CD14-positive monocyte (primary cell): Measurements from ENCODE around the gene FAM163B. TPM values are rescaled to one million over a fixed set of nuclear protein-coding genes. Genes with fewer than 3 reads are reported as not detected.

Experiments
- DNase-seq, 3 donors: peaks; one replicate each; pipeline ENCODE4 v3.0.0-alpha.2; 2011 to 2022
- H2AFZ ChIP-seq: 2 replicates; pipeline ENCODE4 v1.6.0; 2012; ENCODE audit warnings: mild to moderate bottlenecking, low read depth, low read length, inconsistent platforms; ENCODE audit not compliant: insufficient read depth, poor library complexity, severe bottlenecking
- H3K27ac ChIP-seq, 2 donors: 1 replicate in 1 of 2; 2 replicates in 1 of 2; pipeline ENCODE4 v1.5.1; 2012 to 2013; ENCODE audit warnings: low read length in 2 of 2, control low read depth in 1 of 2, inconsistent platforms in 1 of 2, low read depth in 1 of 2, mild to moderate bottlenecking in 1 of 2
- H3K27me3 ChIP-seq, 2 donors: one replicate each; pipeline versions ENCODE4 v1.6.0 to v1.6.1; 2011 to 2013; ENCODE audit warnings: low read length in 2 of 2; ENCODE audit not compliant: control insufficient read depth in 2 of 2, insufficient read depth in 2 of 2
- H3K36me3 ChIP-seq, 2 donors: replicated peaks in 1 of 2; 1 replicate in 1 of 2; 2 replicates in 1 of 2; pipeline versions ENCODE4 v1.5.1 to v1.6.1; 2012 to 2013; ENCODE audit warnings: low read length in 2 of 2, control low read depth in 1 of 2, inconsistent platforms in 1 of 2, mild to moderate bottlenecking in 1 of 2; ENCODE audit not compliant: insufficient read depth in 2 of 2, control insufficient read depth in 1 of 2
- H3K4me1 ChIP-seq, 2 donors: 1 replicate in 1 of 2; 2 replicates in 1 of 2; pipeline versions ENCODE4 v1.5.1 to v1.6.1; 2012 to 2013; ENCODE audit warnings: low read length in 2 of 2, control low read depth in 1 of 2, inconsistent platforms in 1 of 2, mild to moderate bottlenecking in 1 of 2, moderate library complexity in 1 of 2; ENCODE audit not compliant: insufficient read depth in 2 of 2, control insufficient read depth in 1 of 2
- H3K4me2 ChIP-seq: replicated peaks from 2 replicates; pipeline ENCODE3; 2012; ENCODE audit warnings: low read length, moderate library complexity, mild to moderate bottlenecking; ENCODE audit not compliant: poor library complexity, severe bottlenecking; ENCODE audit errors: extremely low read depth
- H3K4me3 ChIP-seq, 3 experiments: fragments of 200-600 bp in 1 of 3; sonication (generic) in 1 of 3; replicated peaks in 1 of 3; 1 replicate in 2 of 3; 2 replicates in 1 of 3; pipeline ENCODE4 v1.5.1; 2011 to 2013; ENCODE audit warnings: low read length in 3 of 3, mild to moderate bottlenecking in 3 of 3, control low read depth in 2 of 3, low read depth in 2 of 3, inconsistent platforms in 1 of 3, moderate library complexity in 1 of 3
- H3K79me2 ChIP-seq: 2 replicates; pipeline ENCODE4 v1.6.0; 2012; ENCODE audit warnings: mild to moderate bottlenecking, control low read depth, inconsistent platforms, low read length, moderate library complexity; ENCODE audit not compliant: insufficient read depth
- H3K9ac ChIP-seq: 2 replicates; pipeline ENCODE4 v1.6.0; 2017; ENCODE audit warnings: low read length, mild to moderate bottlenecking; ENCODE audit not compliant: insufficient read depth, poor library complexity, severe bottlenecking
- H3K9me3 ChIP-seq, 2 donors: replicated peaks in 1 of 2; 1 replicate in 1 of 2; 2 replicates in 1 of 2; pipeline versions ENCODE4 v1.5.1 to v1.6.1; 2012 to 2013; ENCODE audit warnings: low read length in 2 of 2, control low read depth in 1 of 2; ENCODE audit not compliant: control insufficient read depth in 1 of 2, insufficient read depth in 1 of 2
- H4K20me1 ChIP-seq: 2 replicates; pipeline ENCODE4 v1.6.0; 2012; ENCODE audit warnings: mild to moderate bottlenecking, low read length, control low read depth, moderate library complexity; ENCODE audit not compliant: insufficient read depth
- H3K27ac Mint-ChIP-seq, 7 donors: one replicate each; pipeline ENCODE4 v1.8.0; 2020; ENCODE audit warnings: mild to moderate bottlenecking in 7 of 7, mixed read lengths in 7 of 7, moderate library complexity in 6 of 7, inconsistent platforms in 2 of 7
- H3K27me3 Mint-ChIP-seq, 3 donors: one replicate each; pipeline ENCODE4 v1.8.0; 2021 to 2022; ENCODE audit warnings: low read depth in 3 of 3, mild to moderate bottlenecking in 3 of 3, mixed read lengths in 3 of 3, moderate library complexity in 3 of 3, inconsistent platforms in 1 of 3
- H3K36me3 Mint-ChIP-seq, 2 donors: one replicate each; pipeline ENCODE4 v1.8.0; 2020; ENCODE audit warnings: mixed read lengths in 2 of 2, inconsistent platforms in 1 of 2, mild to moderate bottlenecking in 1 of 2
- H3K4me1 Mint-ChIP-seq: one replicate; pipeline ENCODE4 v1.8.0; 2020; ENCODE audit warnings: mild to moderate bottlenecking, mixed read lengths
- H3K4me3 Mint-ChIP-seq, 2 donors: one replicate each; pipeline ENCODE4 v1.8.0; 2020; ENCODE audit warnings: mild to moderate bottlenecking in 2 of 2, mixed read lengths in 2 of 2, moderate library complexity in 1 of 2
- H3K9me3 Mint-ChIP-seq, 7 donors: one replicate each; pipeline ENCODE4 v1.8.0; 2020 to 2022; ENCODE audit warnings: mixed read lengths in 7 of 7, mild to moderate bottlenecking in 6 of 7, moderate library complexity in 6 of 7, inconsistent platforms in 2 of 7
- WGBS: methylation state at CpG from one replicate; pipeline ENCODE4 v1.1.5; 2013; ENCODE audit warnings: missing lambda C conversion rate; ENCODE audit not compliant: insufficient coverage; 5-methylcytosine and 5-hydroxymethylcytosine counted together
- intact Hi-C, 2 donors: fragments of 100-400 bp; cut with micrococcal nuclease; formaldehyde crosslinking; loops; one replicate each; pipeline versions ENCODE4 v1.15.0 to v1.15.1; 2023
- polyA plus RNA-seq, 3 donors: library from polyadenylated mRNA; depleted of rRNA in 1 of 3; unstranded in 2 of 3; stranded (reverse) in 1 of 3; fragments of 300-500 nt in 2 of 3; fragments of >200 nt in 1 of 3; fragmentation: Illumina TruSeq in 2 of 3; gene quantifications; 1 replicate in 2 of 3; 2 replicates in 1 of 3; pipeline ENCODE4 v1.2.3, GENCODE V29; 2012 to 2021
- TF ChIP-seq, protein P1 (sequence below): fragments of 200-600 bp; IDR thresholded peaks from one replicate; pipeline ENCODE4 v1.8.0; 2022; ENCODE audit warnings: antibody characterized with exemption, mild to moderate bottlenecking

Gene FAM163B
- polyA plus RNA-seq, 3 donors, result not detected

DNA sequence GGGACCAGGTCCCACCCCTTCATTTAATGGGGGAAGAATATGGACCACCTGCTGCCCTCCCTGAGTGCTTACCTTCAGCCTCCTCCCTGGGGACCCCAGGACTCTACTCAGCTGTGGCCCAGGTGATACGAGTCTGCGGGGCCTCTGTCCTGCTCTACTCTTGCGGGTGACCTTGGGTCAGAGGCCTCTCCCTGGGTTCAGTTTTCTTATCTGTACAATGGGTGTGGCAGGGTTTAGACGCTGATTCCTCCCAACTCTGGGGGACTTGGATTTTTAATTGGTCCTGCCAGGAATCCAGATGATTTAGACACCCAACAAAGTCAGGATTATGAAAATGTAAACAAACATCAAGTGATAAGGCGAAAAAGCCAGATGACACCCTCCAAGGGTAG lies 25.0 kb downstream of the FAM163B start:
- Mint-ChIP-seq H3K9me3 (peaks cover 7 to 13% (median 10%) of the 10 kb centered on the region in 7 donors), H3K36me3 (no peaks in the 10 kb centered on the region), H3K27ac (no peak overlapping the region), H3K27me3 (peaks cover 21 to 53% (median 49%) of the 10 kb centered on the region in 3 donors), H3K4me3 (peak overlapping the region in 1 of 2 donors; percentile 80), H3K4me1 (no peaks in the 10 kb centered on the region)
- intact Hi-C loops, result no loop called here
- Histone ChIP-seq H3K9me3 (peaks cover 6 to 12% of the 10 kb centered on the region in 2 donors), H3K4me1 (no peaks in the 10 kb centered on the region), H3K9ac (no peak overlapping the region), H3K4me3 (no peak overlapping the region), H2AFZ (no peak overlapping the region), H3K36me3 (no peaks in the 10 kb centered on the region), H4K20me1 (no peaks in the 10 kb centered on the region), H3K79me2 (no peaks in the 10 kb centered on the region), H3K27me3 (peaks cover 2 to 36% of the 10 kb centered on the region in 2 donors), H3K27ac (no peak overlapping the region), H3K4me2 (no peak overlapping the region)
- DNase-seq, result no peak
- 96% methylated on average over 3 of the region's 5 CpGs for WGBS
- TF ChIP-seq, protein P1, sequence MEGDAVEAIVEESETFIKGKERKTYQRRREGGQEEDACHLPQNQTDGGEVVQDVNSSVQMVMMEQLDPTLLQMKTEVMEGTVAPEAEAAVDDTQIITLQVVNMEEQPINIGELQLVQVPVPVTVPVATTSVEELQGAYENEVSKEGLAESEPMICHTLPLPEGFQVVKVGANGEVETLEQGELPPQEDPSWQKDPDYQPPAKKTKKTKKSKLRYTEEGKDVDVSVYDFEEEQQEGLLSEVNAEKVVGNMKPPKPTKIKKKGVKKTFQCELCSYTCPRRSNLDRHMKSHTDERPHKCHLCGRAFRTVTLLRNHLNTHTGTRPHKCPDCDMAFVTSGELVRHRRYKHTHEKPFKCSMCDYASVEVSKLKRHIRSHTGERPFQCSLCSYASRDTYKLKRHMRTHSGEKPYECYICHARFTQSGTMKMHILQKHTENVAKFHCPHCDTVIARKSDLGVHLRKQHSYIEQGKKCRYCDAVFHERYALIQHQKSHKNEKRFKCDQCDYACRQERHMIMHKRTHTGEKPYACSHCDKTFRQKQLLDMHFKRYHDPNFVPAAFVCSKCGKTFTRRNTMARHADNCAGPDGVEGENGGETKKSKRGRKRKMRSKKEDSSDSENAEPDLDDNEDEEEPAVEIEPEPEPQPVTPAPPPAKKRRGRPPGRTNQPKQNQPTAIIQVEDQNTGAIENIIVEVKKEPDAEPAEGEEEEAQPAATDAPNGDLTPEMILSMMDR, result no peak

DNA sequence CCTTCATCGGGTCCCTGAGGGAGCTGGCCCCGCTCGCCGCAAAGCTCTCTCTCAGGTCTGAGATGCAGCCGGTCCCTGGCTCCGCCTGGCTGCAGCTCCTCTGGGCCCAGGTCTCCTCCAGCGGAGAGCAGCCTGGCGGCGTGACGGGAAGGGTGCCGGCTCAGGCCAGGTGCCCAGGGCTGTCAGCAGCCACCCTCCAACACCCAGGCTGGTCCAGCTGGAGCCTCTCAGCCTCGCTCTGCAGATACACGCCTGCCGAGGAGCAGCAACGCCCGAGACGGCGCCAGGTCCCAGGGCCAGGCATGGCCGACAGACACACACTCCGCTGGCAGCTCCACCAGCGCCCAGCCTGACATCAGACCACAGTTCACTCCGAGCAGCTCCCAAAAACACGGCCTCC lies 25.6 kb downstream of the FAM163B start:
- no peak overlapping the region for H3K4me3 ChIP-seq
- no peak overlapping the region for H3K4me2 ChIP-seq
- H3K9me3 Mint-ChIP-seq, result peaks cover 4 to 12% (median 7%) of the 10 kb centered on the region in 7 donors
- no peaks in the 10 kb centered on the region for H3K79me2 ChIP-seq
- H3K27me3 ChIP-seq, result peaks cover 2 to 42% of the 10 kb centered on the region in 2 donors
- H3K4me3 Mint-ChIP-seq, result no peak overlapping the region
- no peak overlapping the region for H3K9ac ChIP-seq
- peaks cover 5 to 6% of the 10 kb centered on the region in 2 donors for H3K9me3 ChIP-seq
- H3K27ac ChIP-seq, result no peak overlapping the region
- H2AFZ ChIP-seq, result no peak overlapping the region
- WGBS, result 89% methylated on average over 23 of the region's 23 CpGs
- no peak overlapping the region for H3K27ac Mint-ChIP-seq
- no peaks in the 10 kb centered on the region for H3K4me1 Mint-ChIP-seq
- intact Hi-C loops, result no loop called here
- TF ChIP-seq, protein P1, result no peak
- H3K36me3 ChIP-seq, result no peaks in the 10 kb centered on the region
- no peak for DNase-seq
- no peaks in the 10 kb centered on the region for H4K20me1 ChIP-seq
- H3K36me3 Mint-ChIP-seq, result no peaks in the 10 kb centered on the region
- peaks cover 22 to 57% (median 55%) of the 10 kb centered on the region in 3 donors for H3K27me3 Mint-ChIP-seq
- H3K4me1 ChIP-seq, result no peaks in the 10 kb centered on the region
